ENCODE measurements around the gene KANSL2. TPM values are rescaled to one million over a fixed set of nuclear protein-coding genes. Genes with fewer than 3 reads are reported as not detected.
"Not testable (repeated sequence)": the region's sequence is repeated elsewhere in the genome, so short reads cannot be mapped to it uniquely, and the experiment has no call there.

Gene KANSL2
- total and polyA plus RNA-seq, 2 donors (not counting 1 experiment from before 2014, with no cell fraction given): 47.3 to 64.6 TPM

GRCh38 chr12:48651681-48652080 lies 30.4 kb downstream of the KANSL2 start:
- Histone ChIP-seq H3K9me3 (ENCODE audit: control extremely low read depth in 1 of 3, control insufficient read depth in 2 of 3, insufficient read depth in 1 of 3, low read length in 2 of 3) (no peaks in the 10 kb centered on the region), H3K79me2 (ENCODE audit: control insufficient read depth, insufficient read depth, low read length) (no peaks in the 10 kb centered on the region), H3K4me1 (ENCODE audit: control insufficient read depth in 2 of 2, insufficient read depth in 2 of 2, low read length in 2 of 2) (no peaks in the 10 kb centered on the region), H2AFZ (ENCODE audit: insufficient read depth, low read depth, low read length, poor library complexity, severe bottlenecking) (no peak overlapping the region), H3K27me3 (replicated peaks in 1 of 4; ENCODE audit: control extremely low read depth in 1 of 4, control insufficient read depth in 3 of 4, insufficient read depth in 4 of 4, low read length in 3 of 4) (no peaks in the 10 kb centered on the region), H3K4me3 (ENCODE audit: control extremely low read depth in 1 of 5, extremely low read depth in 1 of 5, insufficient read depth in 1 of 5, low read depth in 2 of 5, low read length in 4 of 5) (no peak overlapping the region), H3K4me2 (replicated peaks; ENCODE audit: low read depth, low read length, poor library complexity, severe bottlenecking) (no peak overlapping the region), H4K20me1 (ENCODE audit: control insufficient read depth, insufficient read depth, low read length, poor library complexity, severe bottlenecking) (peaks cover 13% of the 10 kb centered on the region), H3K36me3 (replicated peaks in 1 of 2; ENCODE audit: control extremely low read depth in 1 of 2, control insufficient read depth in 1 of 2, extremely low read depth in 1 of 2, insufficient read depth in 2 of 2, low read length in 1 of 2) (peaks cover 20 to 59% of the 10 kb centered on the region in 2 experiments), H3K9ac (ENCODE audit: low read length) (no peak overlapping the region), H3K27ac (ENCODE audit: low read length in 2 of 2) (no peak overlapping the region)
- DNase-seq: no peak
- ChIA-PET POLR2A (no interaction called here), CTCF (no interaction called here)
- intact Hi-C loops (cut with micrococcal nuclease): no loop called here
- no peak for TF ChIP-seq CTCF (IDR thresholded peaks at IDR 0.05)
- no peak for TF ChIP-seq EZH2 (IDR thresholded peaks at IDR 0.05; ENCODE audit: borderline replicate concordance, insufficient read depth, low read depth, low read length, poor library complexity, severe bottlenecking)
- Mint-ChIP-seq H3K4me3 (no peak overlapping the region), H3K9me3 (ENCODE audit: insufficient read depth) (no peaks in the 10 kb centered on the region), H3K4me1 (no peaks in the 10 kb centered on the region), H3K27ac (no peak overlapping the region), H3K27me3 (no peaks in the 10 kb centered on the region)
- WGBS (ENCODE audit: insufficient coverage): 100% methylated on average over 1 of the region's 4 CpGs
- ATAC-seq (ENCODE audit: low read depth): no peak

DNA sequence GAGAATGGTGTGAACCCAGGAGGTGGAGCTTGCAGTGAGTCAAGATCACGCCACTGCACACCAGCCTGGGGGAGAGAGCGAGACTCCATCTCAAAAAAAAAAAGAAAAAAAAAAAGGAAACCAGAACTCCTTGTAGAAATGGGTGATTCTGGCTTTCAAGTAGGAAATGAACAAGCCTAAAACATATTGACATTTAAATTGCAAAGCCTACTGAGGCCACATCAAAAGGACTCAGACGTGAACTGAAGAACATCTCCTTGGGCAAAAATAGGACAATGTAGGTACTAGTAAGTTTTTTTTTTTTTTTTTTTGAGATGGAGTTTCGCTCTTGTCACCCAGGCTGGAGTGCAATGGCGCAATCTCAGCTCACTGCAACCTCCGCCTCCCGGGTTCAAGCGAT lies 36.7 kb downstream of the KANSL2 start:
- DNase-seq; POLR2A ChIA-PET; H4K20me1 ChIP-seq (ENCODE audit: control insufficient read depth, insufficient read depth, low read length, poor library complexity, severe bottlenecking): not testable (repeated sequence)

More for the DNA sequence above, 36.7 kb downstream of the KANSL2 start:
- H3K27ac Mint-ChIP-seq; H2AFZ ChIP-seq (ENCODE audit: insufficient read depth, low read depth, low read length, poor library complexity, severe bottlenecking); H3K27ac ChIP-seq (ENCODE audit: low read length in 2 of 2); H3K4me3 Mint-ChIP-seq; H3K4me2 ChIP-seq (replicated peaks; ENCODE audit: low read depth, low read length, poor library complexity, severe bottlenecking); H3K4me1 ChIP-seq (ENCODE audit: control insufficient read depth in 2 of 2, insufficient read depth in 2 of 2, low read length in 2 of 2); H3K4me1 Mint-ChIP-seq; H3K4me3 ChIP-seq (ENCODE audit: control extremely low read depth in 1 of 5, extremely low read depth in 1 of 5, insufficient read depth in 1 of 5, low read depth in 2 of 5, low read length in 4 of 5); ATAC-seq (ENCODE audit: low read depth); H3K27me3 Mint-ChIP-seq; intact Hi-C loops (cut with micrococcal nuclease); CTCF ChIA-PET; H3K9ac ChIP-seq (ENCODE audit: low read length); H3K79me2 ChIP-seq (ENCODE audit: control insufficient read depth, insufficient read depth, low read length); H3K27me3 ChIP-seq (replicated peaks in 1 of 4; ENCODE audit: control extremely low read depth in 1 of 4, control insufficient read depth in 3 of 4, insufficient read depth in 4 of 4, low read length in 3 of 4); H3K9me3 Mint-ChIP-seq (ENCODE audit: insufficient read depth): not testable (repeated sequence)
- H3K9me3 ChIP-seq (ENCODE audit: control extremely low read depth in 1 of 3, control insufficient read depth in 2 of 3, insufficient read depth in 1 of 3, low read length in 2 of 3): peaks cover 0 to 12% (median 3%) of the 10 kb centered on the region in 3 donors
- H3K36me3 ChIP-seq (replicated peaks in 1 of 2; ENCODE audit: control extremely low read depth in 1 of 2, control insufficient read depth in 1 of 2, extremely low read depth in 1 of 2, insufficient read depth in 2 of 2, low read length in 1 of 2): peaks cover 3 to 27% of the 10 kb centered on the region in 2 experiments
- no CpG with 5 or more reads among the region's 8 CpGs for WGBS (ENCODE audit: insufficient coverage)
